Epidermal melanocyte (primary cell): ENCODE results near the gene KRTAP6-3.

Source experiments
- DNase-seq: peaks from one replicate; pipeline ENCODE4 v3.0.0; 2011; ENCODE audit warnings: low spot score; ENCODE audit not compliant: insufficient read length

The KRTAP6-3 gene

GRCh38 chr21:30625449-30626165 is 33.4 kb downstream of the KRTAP6-3 start:
- no peak for DNase-seq

DNA sequence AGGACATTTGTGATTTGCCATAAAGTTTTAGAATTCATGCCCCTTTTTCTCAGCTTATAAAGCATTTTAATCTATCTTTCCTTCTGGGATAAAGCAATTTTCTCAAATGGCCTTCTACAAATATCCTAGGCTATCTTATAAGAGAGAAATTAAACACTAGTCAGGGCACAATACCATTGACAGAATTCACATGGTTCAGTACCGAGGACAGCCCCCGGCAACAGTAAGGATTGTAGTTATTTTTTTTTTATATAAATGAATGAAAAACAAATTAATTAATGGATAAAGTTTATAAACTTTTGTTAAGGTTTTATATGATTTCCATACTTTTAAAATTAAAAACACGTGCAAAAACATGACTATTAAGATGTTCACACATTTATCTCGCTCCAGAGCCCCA is 35.9 kb downstream of the KRTAP6-3 start:
- DNase-seq: no peak

- DNase-seq: no peak
Observed at GRCh38 chr21:30629200-30629599, 37.0 kb downstream of the KRTAP6-3 start.

- DNase-seq: no peak
Observed at GRCh38 chr21:30634906-30635305, 42.7 kb downstream of the KRTAP6-3 start, which contains the start of gene KRTAP20-2. Gene KRTAP20-2, plus strand, starts transcription at chr21:30635206. Its CDS starts 58 bp downstream, at chr21:30635264.

DNA sequence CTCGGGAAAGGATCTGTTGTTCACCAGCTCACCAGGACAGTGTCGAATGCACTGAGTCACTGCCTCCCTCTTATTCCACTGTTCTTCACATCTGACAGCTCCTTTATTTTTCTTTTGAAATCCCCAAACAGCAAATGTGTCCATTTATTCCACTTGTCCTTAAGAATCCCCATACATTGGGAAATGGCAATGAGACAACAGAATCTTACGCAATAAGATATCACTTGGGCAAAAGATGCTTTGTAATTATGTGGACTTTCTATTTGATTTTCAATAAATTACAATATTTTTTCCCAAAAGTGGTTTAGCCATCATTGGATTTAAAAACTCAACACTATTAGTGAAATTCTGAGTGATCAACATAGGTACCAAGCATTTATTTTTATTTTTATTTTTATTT is 46.4 kb downstream of the KRTAP6-3 start:
- no peak for DNase-seq

DNA sequence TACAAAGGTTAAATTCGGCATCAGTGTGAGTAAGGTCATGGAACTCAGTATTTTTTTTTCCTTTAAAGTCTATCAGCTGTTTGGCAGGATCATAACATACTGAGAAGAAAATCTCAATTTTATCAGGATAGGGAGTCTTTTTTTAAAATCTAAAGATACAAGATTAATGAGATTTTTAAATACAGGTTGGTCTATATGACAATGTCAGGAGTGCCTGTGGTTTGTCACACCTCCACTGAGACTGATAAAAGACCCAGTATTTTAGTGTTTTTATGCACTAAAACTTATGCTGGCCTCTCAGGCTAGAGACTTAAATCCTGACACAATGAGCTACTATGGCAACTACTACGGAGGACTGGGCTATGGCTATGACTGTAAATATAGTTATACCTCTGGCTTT is 50.3 kb downstream of the KRTAP6-3 start, which contains the start of gene KRTAP20-3:
KRTAP20-3 (plus strand) TSS at position 301 of the 400 bp plus-strand sequence.
- DNase-seq: no peak
